GM23338 (cell line): Measurements from ENCODE around the gene GNG7. TPM values are rescaled to one million over a fixed set of nuclear protein-coding genes. Genes with fewer than 3 reads are reported as not detected.
A peak's percentile ranks its signal among the peaks of the same experiment; 100 is the strongest.

Experiments
- ATAC-seq: fragments of 200-7000 bp; cut with Tn5 transposase; 3 replicates; pipeline ENCODE4 v1.9.1; 2020
- DNase-seq: peaks from one replicate; pipeline ENCODE4 v3.0.0-alpha.2; 2015; ENCODE audit warnings: low spot score
- H2AFZ ChIP-seq: fragments of 200-600 bp; sonication (generic); 2 replicates; pipeline ENCODE4 v1.8.0; 2016; ENCODE audit warnings: antibody characterized with exemption, mild to moderate bottlenecking, moderate library complexity
- H3F3A ChIP-seq: fragments of 200-600 bp; sonication (generic); replicated peaks from 2 replicates; pipeline ENCODE4 v1.8.0; 2017; ENCODE audit warnings: antibody characterized with exemption, mixed run types, low read depth
- H3K27ac ChIP-seq: fragments of 200-600 bp; sonication (generic); 2 replicates; pipeline ENCODE4 v1.6.1; 2016; ENCODE audit warnings: low read depth
- H3K27me3 ChIP-seq: fragments of 200-600 bp; sonication (generic); 2 replicates; pipeline ENCODE4 v1.8.0; 2016; ENCODE audit warnings: mild to moderate bottlenecking, mixed run types, moderate library complexity; ENCODE audit not compliant: insufficient read depth
- H3K36me3 ChIP-seq: fragments of 200-600 bp; sonication (generic); 2 replicates; pipeline ENCODE4 v1.8.0; 2016; ENCODE audit warnings: mild to moderate bottlenecking; ENCODE audit not compliant: insufficient read depth
- H3K4me1 ChIP-seq: fragments of 200-600 bp; sonication (generic); 2 replicates; pipeline ENCODE4 v1.8.0; 2016; ENCODE audit warnings: mild to moderate bottlenecking, moderate library complexity; ENCODE audit not compliant: insufficient read depth
- H3K4me2 ChIP-seq: fragments of 200-600 bp; sonication (generic); 2 replicates; pipeline ENCODE4 v1.7.1; 2017; ENCODE audit warnings: mixed run types
- H3K4me3 ChIP-seq: fragments of 200-600 bp; sonication (generic); 2 replicates; pipeline ENCODE4 v1.6.1; 2016; ENCODE audit warnings: mixed run types
- H3K79me2 ChIP-seq: fragments of 200-600 bp; sonication (generic); replicated peaks from 2 replicates; pipeline ENCODE4 v1.8.0; 2017; ENCODE audit warnings: mild to moderate bottlenecking; ENCODE audit not compliant: insufficient read depth
- H3K9me2 ChIP-seq: fragments of 200-600 bp; sonication (generic); 2 replicates; pipeline ENCODE4 v1.8.0; 2017; ENCODE audit not compliant: insufficient read depth
- H4K20me1 ChIP-seq: fragments of 200-600 bp; sonication (generic); replicated peaks from 2 replicates; pipeline ENCODE4 v1.8.0; 2017; ENCODE audit warnings: mild to moderate bottlenecking; ENCODE audit not compliant: insufficient read depth
- H3K27ac Mint-ChIP-seq: 2 replicates; pipeline ENCODE4 v1.8.0; 2020; ENCODE audit warnings: inconsistent platforms, mild to moderate bottlenecking, moderate library complexity, mixed read lengths
- H3K27me3 Mint-ChIP-seq: 3 replicates; pipeline ENCODE4 v1.8.0; 2022; ENCODE audit warnings: low read depth, mild to moderate bottlenecking, moderate library complexity, mixed read lengths, inconsistent platforms; ENCODE audit not compliant: insufficient read depth, poor library complexity
- H3K36me3 Mint-ChIP-seq: 3 replicates; pipeline ENCODE4 v1.8.0; 2021; ENCODE audit warnings: low read depth, mild to moderate bottlenecking, inconsistent platforms, moderate library complexity, mixed read lengths
- H3K4me1 Mint-ChIP-seq: 3 replicates; pipeline ENCODE4 v1.8.0; 2020; ENCODE audit warnings: mild to moderate bottlenecking, inconsistent platforms, mixed read lengths
- H3K4me3 Mint-ChIP-seq: 3 replicates; pipeline ENCODE4 v1.8.0; 2021; ENCODE audit warnings: moderate library complexity, mild to moderate bottlenecking, inconsistent platforms, mixed read lengths
- H3K9me3 Mint-ChIP-seq: 3 replicates; pipeline ENCODE4 v1.8.0; 2020; ENCODE audit warnings: moderate library complexity, mild to moderate bottlenecking, inconsistent platforms, mixed read lengths
- CREB1 ChIP-seq: fragments of 250-450 bp; sonication (Bioruptor Pico); IDR thresholded peaks from 2 replicates; pipeline ENCODE4 v1.5.0; 2020; ENCODE audit warnings: low read depth, mild to moderate bottlenecking, moderate library complexity
- CTCF ChIP-seq, 2 experiments: fragments of 200-600 bp in 1 of 2; sonication (generic) in 1 of 2; conservative IDR thresholded peaks; 2 replicates each; pipeline versions ENCODE4 v1.5.1 to v1.6.1; 2016 to 2017; ENCODE audit warnings: antibody characterized with exemption in 2 of 2, low read depth in 2 of 2, mild to moderate bottlenecking in 2 of 2, moderate library complexity in 1 of 2
- ETS1 ChIP-seq: IDR thresholded peaks from 2 replicates; pipeline ENCODE4 v1.6.1; 2016; ENCODE audit warnings: antibody characterized with exemption
- REST ChIP-seq: IDR thresholded peaks from one replicate; pipeline ENCODE4 v1.6.1; 2018; ENCODE audit warnings: antibody characterized with exemption; ENCODE audit not compliant: unreplicated experiment
- ZNF462 ChIP-seq: fragments of 250-450 bp; sonication (Bioruptor Pico); IDR thresholded peaks from 2 replicates; pipeline ENCODE4 v1.5.0; 2020; ENCODE audit warnings: mild to moderate bottlenecking, moderate library complexity
- polyA plus RNA-seq: library from polyadenylated mRNA; unstranded; fragments of >200 nt; fragmentation: Nextera tagmentation; extraction: Ambion mirVana; gene quantifications from 2 replicates; pipeline ENCODE4 v1.2.1, GENCODE V29; 2016
- total RNA-seq: library from RNA; depleted of rRNA; stranded (reverse); fragments of >200 nt; shearing (Covaris generic); gene quantifications from 2 replicates; pipeline ENCODE4 v1.2.3, GENCODE V29; 2014

GNG7 gene
- total and polyA plus RNA-seq, 2 experiments from 2014 or later: 5.1 to 5.4 TPM

GRCh38 chr19:2727640-2727944, 25.1 kb upstream of the GNG7 start:
- DNase-seq (no peak), ATAC-seq (no peak)
- no peaks in the 10 kb centered on the region for H4K20me1 ChIP-seq
- Mint-ChIP-seq H3K9me3 (no peaks in the 10 kb centered on the region), H3K27me3 (peaks cover 32% of the 10 kb centered on the region), H3K4me3 (no peak overlapping the region), H3K27ac (no peak overlapping the region), H3K36me3 (peaks cover 3% of the 10 kb centered on the region; the same call in 1 of the 3 replicates), H3K4me1 (peaks cover 9% of the 10 kb centered on the region)
- H3F3A ChIP-seq: no peaks in the 10 kb centered on the region
- H3K4me1 ChIP-seq: no peaks in the 10 kb centered on the region
- H3K36me3 ChIP-seq: no peaks in the 10 kb centered on the region
- H3K4me3 ChIP-seq: no peak overlapping the region
- H2AFZ ChIP-seq: no peak overlapping the region
- no peak overlapping the region for H3K4me2 ChIP-seq
- no peaks in the 10 kb centered on the region for H3K79me2 ChIP-seq
- H3K9me2 ChIP-seq: no peaks in the 10 kb centered on the region
- no peak overlapping the region for H3K27ac ChIP-seq
- no peaks in the 10 kb centered on the region for H3K27me3 ChIP-seq
- TF ChIP-seq ETS1 (no peak), REST (no peak), CREB1 (CRISPR knock-in tag) (no peak)

GRCh38 chr19:2726904-2727639, 24.6 kb upstream of the GNG7 start:
- 0 out of 2 replicates have a peak, but pooled peaks cover under 1% of the 10 kb centered on the region for H3K27me3 ChIP-seq
- ATAC-seq: peak; percentile 50
- TF ChIP-seq CTCF (conservative IDR thresholded peaks at IDR 0.05; ENCODE audit: low read depth in 2 of 2) (peak; percentile 24 to 26; a peak in 2 of 4 replicates), CREB1 (CRISPR knock-in tag) (no peak), ZNF462 (no peak), ETS1 (no peak)

More at GRCh38 chr19:2726904-2727639, 24.6 kb upstream of the GNG7 start:
- H3K36me3 Mint-ChIP-seq: peaks cover 3% of the 10 kb centered on the region; the same call in 1 of the 3 replicates
- H3K9me3 Mint-ChIP-seq: no peaks in the 10 kb centered on the region
- Histone ChIP-seq H3K79me2 (no peaks in the 10 kb centered on the region), H3K4me2 (no peak overlapping the region), H3K9me2 (no peaks in the 10 kb centered on the region), H3F3A (no peaks in the 10 kb centered on the region), H4K20me1 (no peaks in the 10 kb centered on the region), H3K36me3 (no peaks in the 10 kb centered on the region), H3K27ac (no peak overlapping the region), H3K4me3 (peak overlapping the region; percentile 30; the same call in 1 of the 2 replicates), H3K4me1 (no peaks in the 10 kb centered on the region), H2AFZ (no peak overlapping the region)
- H3K4me1 Mint-ChIP-seq: peaks cover 9% of the 10 kb centered on the region
- DNase-seq: peak; percentile 56
- no peak overlapping the region for H3K27ac Mint-ChIP-seq
- peak overlapping the region; percentile 32; the same call in 1 of the 3 replicates for H3K4me3 Mint-ChIP-seq
- peaks cover 35% of the 10 kb centered on the region for H3K27me3 Mint-ChIP-seq
